Loucy (cell line): ENCODE data around the gene ASCL2.

Experiments used
- H2AFZ ChIP-seq: fragments of 200-600 bp; sonication (generic); 2 replicates; pipeline ENCODE4 v1.6.0; 2016; ENCODE audit warnings: antibody characterized with exemption, mild to moderate bottlenecking, low read length, moderate library complexity
- H3F3A ChIP-seq: fragments of 200-600 bp; 2 replicates; pipeline ENCODE4 v1.6.0; 2016; ENCODE audit warnings: antibody characterized with exemption, low read depth, mild to moderate bottlenecking
- H3K27me3 ChIP-seq: fragments of 200-600 bp; sonication (generic); 2 replicates; pipeline ENCODE4 v1.6.1; 2014; ENCODE audit warnings: low read length, mild to moderate bottlenecking; ENCODE audit not compliant: insufficient read depth, poor library complexity, severe bottlenecking
- H3K36me3 ChIP-seq: fragments of 200-600 bp; sonication (generic); 2 replicates; pipeline ENCODE4 v1.6.1; 2016; ENCODE audit warnings: low read length; ENCODE audit not compliant: insufficient read depth
- H3K4me1 ChIP-seq: fragments of 200-600 bp; sonication (generic); 2 replicates; pipeline ENCODE4 v1.5.1; 2014; ENCODE audit warnings: low read length, mild to moderate bottlenecking; ENCODE audit not compliant: insufficient read depth, poor library complexity, severe bottlenecking
- H3K4me2 ChIP-seq: fragments of 200-600 bp; sonication (generic); 2 replicates; pipeline ENCODE4 v1.6.0; 2014; ENCODE audit warnings: antibody characterized with exemption, low read length, low read depth, mild to moderate bottlenecking; ENCODE audit not compliant: poor library complexity, severe bottlenecking
- H3K4me3 ChIP-seq: fragments of 200-600 bp; sonication (generic); 2 replicates; pipeline ENCODE4 v1.5.1; 2014; ENCODE audit warnings: low read length, mild to moderate bottlenecking, mixed read lengths; ENCODE audit not compliant: poor library complexity, severe bottlenecking
- H3K79me2 ChIP-seq: fragments of 200-600 bp; sonication (generic); 2 replicates; pipeline ENCODE4 v1.6.1; 2014; ENCODE audit warnings: low read length; ENCODE audit not compliant: insufficient read depth
- H3K9ac ChIP-seq: fragments of 200-600 bp; sonication (generic); 2 replicates; pipeline ENCODE4 v1.6.0; 2014; ENCODE audit warnings: mild to moderate bottlenecking, low read depth, low read length, moderate library complexity; ENCODE audit not compliant: poor library complexity, severe bottlenecking
- H3K9me2 ChIP-seq: fragments of 200-600 bp; sonication (generic); replicated peaks from 2 replicates; pipeline ENCODE4 v1.6.1; 2016; ENCODE audit warnings: low read depth, low read length, mixed read lengths
- H3K9me3 ChIP-seq: fragments of 200-600 bp; sonication (generic); 2 replicates; pipeline ENCODE4 v1.6.1; 2014; ENCODE audit warnings: mild to moderate bottlenecking, antibody characterized with exemption, low read length, low read depth; ENCODE audit not compliant: insufficient read depth
- H4K20me1 ChIP-seq: fragments of 200-600 bp; sonication (generic); 2 replicates; pipeline ENCODE4 v1.6.0; 2014; ENCODE audit warnings: antibody characterized with exemption, low read length, mild to moderate bottlenecking; ENCODE audit not compliant: insufficient read depth, poor library complexity, severe bottlenecking
- EZH2phosphoT487 ChIP-seq: fragments of 200-600 bp; IDR thresholded peaks from 2 replicates; pipeline ENCODE4 v1.6.1; 2018; ENCODE audit warnings: antibody characterized with exemption, mild to moderate bottlenecking, moderate library complexity, borderline replicate concordance
- TF ChIP-seq, protein P1 (sequence below): fragments of 200-600 bp; sonication (generic); conservative IDR thresholded peaks from 2 replicates; pipeline ENCODE4 v1.5.1; 2014; ENCODE audit warnings: mild to moderate bottlenecking, antibody characterized with exemption, low read length

Gene ASCL2

DNA sequence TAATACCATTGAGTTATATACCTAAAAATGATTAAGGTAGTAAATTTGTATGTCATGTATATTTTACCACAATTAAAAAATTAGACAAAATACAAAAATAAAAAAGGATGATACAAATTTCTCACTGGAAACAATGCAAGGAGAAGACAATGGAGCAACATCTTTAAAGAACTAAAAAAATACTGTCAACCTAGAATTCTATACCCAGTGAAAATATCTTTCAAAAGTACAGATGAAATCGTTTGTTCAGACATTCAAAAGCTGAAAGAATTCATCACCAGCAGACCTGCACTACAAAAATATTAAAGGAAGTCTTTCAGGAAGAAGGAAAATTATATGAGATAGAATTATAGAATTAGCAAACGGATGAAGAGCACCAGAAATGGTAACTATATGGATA lies 9.8 kb upstream of the ASCL2 start:
- no peak overlapping the region for H3K4me2 ChIP-seq
- no peaks in the 10 kb centered on the region for H3K9me2 ChIP-seq
- H3K79me2 ChIP-seq: no peaks in the 10 kb centered on the region
- peaks cover 4% of the 10 kb centered on the region; the same call in 1 of the 2 replicates for H3K9me3 ChIP-seq
- no peaks in the 10 kb centered on the region for H4K20me1 ChIP-seq
- no peak overlapping the region for H3K4me3 ChIP-seq
- H3K4me1 ChIP-seq: peaks cover 6% of the 10 kb centered on the region
- no peak overlapping the region for H3K9ac ChIP-seq
- no peaks in the 10 kb centered on the region for H3F3A ChIP-seq
- H2AFZ ChIP-seq: no peak overlapping the region
- no peaks in the 10 kb centered on the region for H3K27me3 ChIP-seq
- TF ChIP-seq, protein P1, sequence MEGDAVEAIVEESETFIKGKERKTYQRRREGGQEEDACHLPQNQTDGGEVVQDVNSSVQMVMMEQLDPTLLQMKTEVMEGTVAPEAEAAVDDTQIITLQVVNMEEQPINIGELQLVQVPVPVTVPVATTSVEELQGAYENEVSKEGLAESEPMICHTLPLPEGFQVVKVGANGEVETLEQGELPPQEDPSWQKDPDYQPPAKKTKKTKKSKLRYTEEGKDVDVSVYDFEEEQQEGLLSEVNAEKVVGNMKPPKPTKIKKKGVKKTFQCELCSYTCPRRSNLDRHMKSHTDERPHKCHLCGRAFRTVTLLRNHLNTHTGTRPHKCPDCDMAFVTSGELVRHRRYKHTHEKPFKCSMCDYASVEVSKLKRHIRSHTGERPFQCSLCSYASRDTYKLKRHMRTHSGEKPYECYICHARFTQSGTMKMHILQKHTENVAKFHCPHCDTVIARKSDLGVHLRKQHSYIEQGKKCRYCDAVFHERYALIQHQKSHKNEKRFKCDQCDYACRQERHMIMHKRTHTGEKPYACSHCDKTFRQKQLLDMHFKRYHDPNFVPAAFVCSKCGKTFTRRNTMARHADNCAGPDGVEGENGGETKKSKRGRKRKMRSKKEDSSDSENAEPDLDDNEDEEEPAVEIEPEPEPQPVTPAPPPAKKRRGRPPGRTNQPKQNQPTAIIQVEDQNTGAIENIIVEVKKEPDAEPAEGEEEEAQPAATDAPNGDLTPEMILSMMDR: no peak
- no peak for TF ChIP-seq EZH2phosphoT487
- H3K36me3 ChIP-seq: no peaks in the 10 kb centered on the region

- Histone ChIP-seq H3F3A (no peaks in the 10 kb centered on the region), H3K4me3 (no peak overlapping the region), H3K9ac (no peak overlapping the region), H2AFZ (no peak overlapping the region), H4K20me1 (no peaks in the 10 kb centered on the region), H3K4me2 (no peak overlapping the region), H3K27me3 (no peaks in the 10 kb centered on the region), H3K79me2 (no peaks in the 10 kb centered on the region), H3K36me3 (no peaks in the 10 kb centered on the region), H3K9me2 (no peaks in the 10 kb centered on the region), H3K9me3 (peaks cover 4% of the 10 kb centered on the region; the same call in 1 of the 2 replicates), H3K4me1 (peaks cover 6% of the 10 kb centered on the region)
- TF ChIP-seq, protein P1: no peak
- TF ChIP-seq EZH2phosphoT487: no peak
Measured at GRCh38 chr11:2277933-2278523, 7.6 kb upstream of the ASCL2 start.

DNA sequence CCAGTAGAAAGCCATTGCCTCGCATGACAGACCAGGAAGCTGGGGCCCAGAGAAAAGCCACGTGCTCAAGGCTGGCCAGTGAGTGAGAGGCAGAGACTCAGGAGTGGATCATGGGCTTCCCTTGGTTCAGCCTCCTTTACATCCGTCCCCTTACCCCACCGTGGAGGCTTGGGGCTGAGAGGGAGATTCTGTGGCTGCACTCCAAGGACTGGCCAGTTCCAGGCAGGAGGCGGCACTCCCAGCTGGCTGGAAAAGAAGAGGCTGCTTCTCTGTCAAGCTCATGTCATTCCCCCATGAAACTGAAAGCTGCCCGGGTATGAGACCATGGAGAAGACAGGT lies 6.6 kb upstream of the ASCL2 start:
- Histone ChIP-seq H3K4me1 (peaks cover 6% of the 10 kb centered on the region), H3K9me3 (peaks cover 4% of the 10 kb centered on the region; the same call in 1 of the 2 replicates), H3K9ac (no peak overlapping the region), H2AFZ (no peak overlapping the region), H3K79me2 (no peaks in the 10 kb centered on the region), H3K9me2 (no peaks in the 10 kb centered on the region), H3K36me3 (no peaks in the 10 kb centered on the region), H3F3A (no peaks in the 10 kb centered on the region), H3K4me2 (no peak overlapping the region), H3K4me3 (no peak overlapping the region), H4K20me1 (no peaks in the 10 kb centered on the region), H3K27me3 (no peaks in the 10 kb centered on the region)
- TF ChIP-seq, protein P1: no peak
- TF ChIP-seq EZH2phosphoT487: no peak
